Measurements from ENCODE around the gene AFF2. TPM values are rescaled to one million over a fixed set of nuclear protein-coding genes. Genes with fewer than 3 reads are reported as not detected.
"Not testable (repeated sequence)": the region's sequence is repeated elsewhere in the genome, so short reads cannot be mapped to it uniquely, and the experiment has no call there.

AFF2 gene
- total RNA-seq, 1 donor from 2014 or later = 10.9 TPM

DNA sequence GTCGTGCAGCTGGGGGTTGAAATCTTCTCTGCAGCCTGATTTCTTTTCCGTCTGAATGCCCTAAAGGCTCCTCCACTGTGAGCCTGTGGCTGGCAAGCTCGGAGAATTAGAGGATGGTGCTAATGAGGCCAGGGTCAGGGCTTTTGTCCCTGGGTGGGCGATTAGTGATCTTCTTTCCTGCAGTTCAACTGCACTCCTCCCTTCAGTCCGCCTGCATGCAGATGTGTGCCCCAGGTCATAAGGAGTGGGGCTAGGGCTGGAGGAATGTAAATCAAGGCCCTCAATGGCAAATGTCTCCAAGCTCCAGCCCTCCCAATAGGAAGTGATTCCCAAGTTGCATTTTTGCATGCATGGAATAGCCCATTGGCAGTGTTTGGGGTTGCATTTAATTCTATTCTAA, 405.0 kb downstream of the AFF2 start:
- H3K27me3 ChIP-seq (ENCODE audit: low read depth) = no peaks in the 10 kb centered on the region
- no peak overlapping the region for H3K27ac ChIP-seq
- H3K4me1 ChIP-seq = no peaks in the 10 kb centered on the region
- ATAC-seq (no peak), DNase-seq (no peak)
- no peak for TF ChIP-seq CTCF (IDR thresholded peaks at IDR 0.05)
- H3K4me3 ChIP-seq = no peak overlapping the region
- intact Hi-C loops (cut with DNase I) = no loop called here
- no peaks in the 10 kb centered on the region for H3K36me3 ChIP-seq
- H3K9me3 ChIP-seq = no peaks in the 10 kb centered on the region

DNA sequence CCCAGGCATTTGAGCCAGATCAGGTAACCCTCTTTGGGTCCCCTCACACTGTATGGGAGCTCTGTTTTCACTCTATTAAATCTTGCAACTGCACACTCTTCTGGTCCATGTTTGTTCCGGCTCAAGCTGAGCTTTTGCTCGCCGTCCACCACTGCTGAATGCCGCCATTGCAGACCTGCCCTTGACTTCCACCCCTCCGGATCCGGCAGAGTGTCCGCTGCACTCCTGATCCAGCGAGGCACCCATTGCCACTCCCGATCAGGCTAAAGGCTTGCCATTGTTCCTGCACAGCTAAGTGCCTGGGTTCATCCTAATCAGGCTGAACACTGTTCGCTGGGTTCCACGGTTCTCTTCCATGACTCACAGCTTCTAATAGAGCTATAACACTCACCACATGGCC, 406.2 kb downstream of the AFF2 start:
- H3K9me3 ChIP-seq; H3K27me3 ChIP-seq (ENCODE audit: low read depth); H3K4me1 ChIP-seq; H3K36me3 ChIP-seq; ATAC-seq; H3K4me3 ChIP-seq; DNase-seq; H3K27ac ChIP-seq; intact Hi-C loops (cut with DNase I): not testable (repeated sequence)

GRCh38 chrX:148909758-148910157, 409.3 kb downstream of the AFF2 start:
- no peak overlapping the region for H3K4me3 ChIP-seq
- intact Hi-C loops (cut with DNase I) = no loop called here
- H3K4me1 ChIP-seq = no peaks in the 10 kb centered on the region
- H3K9me3 ChIP-seq = no peaks in the 10 kb centered on the region
- no peaks in the 10 kb centered on the region for H3K27me3 ChIP-seq (ENCODE audit: low read depth)
- no peak overlapping the region for H3K27ac ChIP-seq
- ATAC-seq (no peak), DNase-seq (no peak)
- no peak for TF ChIP-seq CTCF (IDR thresholded peaks at IDR 0.05)
- no peaks in the 10 kb centered on the region for H3K36me3 ChIP-seq

DNA sequence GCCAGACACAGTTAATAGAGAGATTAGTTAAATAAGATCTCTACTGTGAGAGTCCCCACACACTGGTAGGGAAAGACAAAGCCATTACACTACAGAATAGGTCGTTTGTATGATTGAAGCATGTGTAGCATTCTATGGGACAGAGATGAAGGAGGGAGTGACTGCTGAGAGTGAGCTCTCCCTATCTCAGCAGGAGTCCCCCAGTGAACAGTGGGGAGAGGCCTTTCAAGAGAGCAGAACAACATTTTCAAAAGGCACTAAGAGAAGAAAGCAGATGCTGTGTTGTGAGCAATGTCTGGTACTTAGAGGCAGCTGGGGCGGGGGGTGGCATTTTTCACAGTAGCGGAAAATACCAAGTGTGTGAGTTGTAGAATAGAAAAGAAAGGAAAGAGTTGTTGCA, 413.6 kb downstream of the AFF2 start:
- ATAC-seq (no peak), DNase-seq (no peak)
- H3K4me3 ChIP-seq = no peak overlapping the region
- H3K4me1 ChIP-seq = no peaks in the 10 kb centered on the region
- no peaks in the 10 kb centered on the region for H3K27me3 ChIP-seq (ENCODE audit: low read depth)
- no peaks in the 10 kb centered on the region for H3K9me3 ChIP-seq
- H3K27ac ChIP-seq = no peak overlapping the region
- intact Hi-C loops (cut with DNase I) = no loop called here
- no peaks in the 10 kb centered on the region for H3K36me3 ChIP-seq
- no peak for TF ChIP-seq CTCF (IDR thresholded peaks at IDR 0.05)

GRCh38 chrX:148914783-148915182, 414.4 kb downstream of the AFF2 start:
- intact Hi-C loops (cut with DNase I) = no loop called here
- TF ChIP-seq CTCF (IDR thresholded peaks at IDR 0.05) = no peak
- DNase-seq = no peak

DNA sequence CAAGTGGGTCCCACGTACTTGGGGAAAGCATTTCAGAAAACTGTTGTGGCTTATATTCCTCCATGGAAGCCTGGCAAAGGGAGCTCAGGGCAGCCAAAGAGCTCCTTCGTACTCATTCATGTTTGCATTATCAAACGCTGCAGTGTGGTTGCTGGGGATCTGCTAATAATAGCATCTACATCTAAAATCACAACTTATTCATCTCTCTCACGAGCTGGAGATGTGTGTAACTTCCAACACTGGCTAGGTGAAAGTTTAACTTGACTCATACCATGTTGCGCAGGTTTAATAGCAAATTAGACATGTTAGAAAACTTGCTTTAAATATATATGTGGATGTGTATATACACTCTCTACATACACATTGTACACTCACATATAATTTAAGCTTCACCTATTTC, 415.1 kb downstream of the AFF2 start:
- H3K27me3 ChIP-seq (ENCODE audit: low read depth) = no peaks in the 10 kb centered on the region
- no peak overlapping the region for H3K27ac ChIP-seq
- no peak for TF ChIP-seq CTCF (IDR thresholded peaks at IDR 0.05)
- intact Hi-C loops (cut with DNase I) = no loop called here
- ATAC-seq (no peak), DNase-seq (no peak)
- no peaks in the 10 kb centered on the region for H3K36me3 ChIP-seq
- H3K4me1 ChIP-seq = no peaks in the 10 kb centered on the region
- no peaks in the 10 kb centered on the region for H3K9me3 ChIP-seq
- H3K4me3 ChIP-seq = no peak overlapping the region

More at GRCh38 chrX:148914783-148915182, 414.4 kb downstream of the AFF2 start:
- H3K27me3 ChIP-seq (ENCODE audit: low read depth) = no peaks in the 10 kb centered on the region
- H3K4me3 ChIP-seq = no peak overlapping the region
- H3K27ac ChIP-seq = no peak overlapping the region
- ATAC-seq = no peak
- no peaks in the 10 kb centered on the region for H3K36me3 ChIP-seq
- H3K9me3 ChIP-seq = no peaks in the 10 kb centered on the region
- no peaks in the 10 kb centered on the region for H3K4me1 ChIP-seq
